GM18508 (cell line): ENCODE results near the gene ZDHHC18.
A peak's percentile ranks its signal among the peaks of the same experiment; 100 is the strongest.
"Not testable (repeated sequence)": the region's sequence is repeated elsewhere in the genome, so short reads cannot be mapped to it uniquely, and the experiment has no call there.

ENCODE experiments used
- ATAC-seq: cut with Tn5 transposase; IDR thresholded peaks from one replicate; pipeline ENCODE4 v1.9.1; 2021; ENCODE audit warnings: moderate number of reproducible peaks; ENCODE audit not compliant: insufficient read depth, unreplicated experiment

Gene ZDHHC18

DNA sequence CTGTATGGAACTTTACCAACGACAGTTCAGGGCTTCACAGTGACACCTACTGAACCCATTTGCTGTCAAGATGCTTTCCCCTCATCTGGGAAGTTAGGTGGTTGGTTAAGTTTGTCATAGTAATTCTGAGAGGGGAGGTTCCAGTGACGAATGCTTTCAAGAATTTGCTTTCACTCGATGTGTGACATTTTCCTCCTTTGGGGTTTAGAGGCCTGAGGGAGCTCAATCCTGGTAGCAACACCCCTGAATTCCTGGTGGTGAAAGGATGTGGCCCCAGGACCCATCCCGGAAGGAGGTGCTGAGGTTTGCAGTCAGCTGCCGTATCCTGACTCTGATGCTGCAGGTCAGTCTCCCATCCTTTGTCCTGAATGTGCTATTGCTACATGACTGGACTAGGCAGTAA, 35.9 kb upstream of the ZDHHC18 start:
- ATAC-seq, result no peak

DNA sequence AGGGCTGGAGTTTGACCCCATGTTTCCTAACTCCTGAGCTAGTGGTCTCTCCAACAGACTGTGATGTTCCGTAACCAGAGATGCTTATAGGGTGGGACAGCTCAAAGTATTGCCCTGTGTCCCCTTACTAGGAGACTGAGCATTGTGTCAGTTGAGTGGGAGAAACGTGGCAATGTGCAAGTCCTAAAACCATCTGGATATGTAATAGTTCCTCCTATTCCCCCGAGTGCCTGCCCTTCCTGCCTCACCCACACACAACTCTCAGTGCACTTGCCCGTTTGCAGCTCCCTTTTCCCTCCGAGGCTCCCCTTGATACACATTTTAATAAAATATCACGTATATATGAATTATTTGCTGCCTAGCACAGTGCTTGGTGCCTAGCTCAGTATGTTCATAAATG, 35.3 kb upstream of the ZDHHC18 start:
- no peak for ATAC-seq

DNA sequence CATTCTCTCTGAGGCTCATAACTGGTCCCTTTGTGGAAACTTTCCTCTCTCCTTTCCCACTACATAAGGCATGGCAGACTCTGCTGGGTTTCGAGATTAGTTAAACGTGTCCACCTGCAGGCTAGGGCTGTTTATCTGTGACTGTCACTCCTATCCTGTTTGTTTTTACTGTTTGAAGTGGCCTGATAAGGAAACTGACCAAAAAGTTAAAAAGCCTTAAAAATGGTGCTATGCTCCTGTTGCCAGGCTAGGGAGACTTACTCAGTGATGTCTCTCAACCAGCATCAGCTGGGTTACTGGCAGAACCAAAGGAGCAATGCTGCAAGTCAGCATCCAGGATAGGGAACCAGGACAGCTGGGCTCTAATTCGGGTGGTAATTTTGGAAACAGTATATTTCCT, 34.9 kb upstream of the ZDHHC18 start:
- ATAC-seq, result no peak

DNA sequence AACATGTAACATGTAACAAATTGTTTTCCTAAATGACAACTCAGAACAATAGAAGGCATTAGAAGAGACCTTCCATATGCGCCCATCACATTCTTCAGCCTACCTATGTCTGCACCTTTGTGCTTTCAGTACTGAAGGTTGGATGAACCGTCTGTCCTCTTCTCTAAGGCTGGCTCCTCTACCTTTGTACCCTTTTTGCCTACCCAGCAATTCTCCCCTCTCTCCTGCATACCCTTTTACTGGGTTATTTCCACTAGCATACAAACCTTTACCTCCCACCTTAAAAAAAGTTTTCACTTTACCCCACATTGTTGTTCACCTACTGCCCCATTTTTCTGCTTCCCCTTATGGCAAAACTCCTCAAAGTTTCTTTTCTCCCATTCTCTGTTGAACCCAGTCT, 33.6 kb upstream of the ZDHHC18 start:
- no peak for ATAC-seq

DNA sequence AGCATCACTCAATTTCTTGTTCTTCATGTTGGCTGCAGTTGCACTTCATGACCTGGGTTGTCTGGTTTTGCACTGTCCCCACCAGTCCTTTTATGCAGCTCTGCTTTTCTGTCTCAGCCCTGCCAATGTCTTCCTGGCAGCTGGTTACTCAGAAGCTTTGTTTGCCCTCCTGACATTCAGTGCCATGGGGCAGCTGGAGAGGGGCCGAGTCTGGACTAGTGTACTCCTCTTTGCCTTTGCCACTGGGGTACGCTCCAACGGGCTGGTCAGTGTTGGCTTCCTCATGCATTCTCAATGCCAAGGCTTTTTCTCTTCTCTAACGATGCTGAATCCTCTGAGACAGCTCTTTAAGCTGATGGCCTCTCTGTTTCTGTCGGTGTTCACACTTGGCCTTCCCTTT, 32.1 kb upstream of the ZDHHC18 start:
- ATAC-seq, result no peak

DNA sequence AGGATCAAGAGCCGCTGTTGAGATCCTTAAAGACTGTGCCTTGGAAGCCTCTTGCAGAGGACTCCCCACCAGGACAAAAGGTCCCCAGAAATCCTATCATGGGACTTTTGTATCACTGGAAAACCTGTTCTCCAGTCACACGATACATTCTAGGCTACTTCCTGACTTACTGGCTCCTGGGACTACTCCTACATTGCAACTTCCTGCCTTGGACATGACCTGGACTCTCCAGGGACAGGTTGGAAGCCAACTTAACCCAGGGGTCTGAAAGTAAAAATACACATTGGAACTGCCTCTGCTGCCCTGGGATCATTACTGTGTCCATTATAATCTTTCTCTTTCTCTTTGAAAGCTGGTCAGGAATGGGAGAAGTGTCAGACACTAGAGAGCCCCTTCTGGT, 28.9 kb upstream of the ZDHHC18 start:
- no peak for ATAC-seq

DNA sequence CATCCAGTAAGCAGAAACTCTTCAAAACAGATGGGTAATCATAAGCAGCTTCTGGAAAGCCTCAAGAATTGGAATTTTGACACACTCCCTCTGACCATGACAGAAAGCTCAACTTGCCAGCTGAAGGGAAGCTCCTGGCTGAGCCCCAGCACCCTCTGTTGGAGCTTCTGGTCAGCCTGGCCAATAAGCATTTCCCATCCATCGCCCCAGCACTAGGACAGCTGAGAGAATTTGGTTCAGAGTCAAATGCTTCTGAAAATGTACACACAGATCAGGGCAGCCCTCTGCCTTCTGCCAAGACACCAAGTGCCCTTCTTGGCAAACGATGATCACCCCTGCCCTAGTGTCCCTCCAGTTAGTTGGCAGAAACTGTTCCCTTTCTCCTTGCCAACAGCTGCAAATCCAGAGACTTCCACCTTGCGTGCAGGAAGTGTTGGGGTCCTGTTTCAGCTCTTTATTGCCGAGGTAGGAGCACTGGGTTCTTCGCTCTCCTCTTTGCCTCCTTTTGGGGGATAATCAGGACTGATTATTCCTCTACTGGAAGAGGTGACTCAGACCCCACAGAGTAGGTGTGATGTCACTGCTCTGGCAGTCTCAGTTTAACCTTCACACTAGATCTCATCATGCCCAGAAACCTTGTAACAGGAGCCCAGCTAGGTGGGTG, 26.9 kb upstream of the ZDHHC18 start:
- no peak for ATAC-seq

DNA sequence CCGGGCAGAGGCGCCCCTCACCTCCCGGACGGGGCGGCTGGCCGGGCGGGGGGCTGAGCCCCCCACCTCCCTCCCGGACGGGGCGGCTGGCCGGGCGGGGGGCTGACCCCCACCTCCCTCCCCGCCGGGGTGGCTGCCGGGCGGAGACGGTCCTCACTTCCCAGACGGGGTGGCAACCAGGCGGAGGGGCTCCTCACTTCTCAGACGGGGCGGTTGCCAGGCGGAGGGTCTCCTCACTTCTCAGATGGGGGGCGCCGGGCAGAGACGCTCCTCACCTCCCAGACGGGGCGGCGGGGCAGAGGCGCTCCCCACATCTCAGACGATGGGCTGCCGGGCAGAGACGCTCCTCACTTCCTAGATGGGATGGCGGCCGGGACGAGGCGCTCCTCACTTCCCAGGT, 22.6 kb upstream of the ZDHHC18 start:
- not testable (repeated sequence) for ATAC-seq

DNA sequence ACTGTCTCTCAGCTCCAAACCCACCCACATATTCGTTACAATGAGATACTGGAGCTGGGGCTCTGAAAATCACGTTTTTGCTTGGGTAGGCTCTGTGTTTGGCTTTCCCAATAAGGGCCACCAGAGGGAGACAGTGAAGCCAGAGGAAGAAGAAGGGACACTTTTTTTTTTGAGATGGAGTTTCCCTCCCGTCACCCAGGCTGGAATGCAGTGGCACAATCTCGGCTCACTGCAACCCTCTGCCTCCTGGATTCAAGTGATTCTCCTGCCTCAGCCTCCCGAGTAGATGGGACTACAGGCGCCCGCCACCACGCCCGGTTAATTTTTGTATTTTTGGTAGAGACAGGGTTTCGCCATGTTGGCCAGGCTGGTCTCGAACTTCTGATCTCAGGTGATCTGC, 16.4 kb upstream of the ZDHHC18 start:
- ATAC-seq, result not testable (repeated sequence)

DNA sequence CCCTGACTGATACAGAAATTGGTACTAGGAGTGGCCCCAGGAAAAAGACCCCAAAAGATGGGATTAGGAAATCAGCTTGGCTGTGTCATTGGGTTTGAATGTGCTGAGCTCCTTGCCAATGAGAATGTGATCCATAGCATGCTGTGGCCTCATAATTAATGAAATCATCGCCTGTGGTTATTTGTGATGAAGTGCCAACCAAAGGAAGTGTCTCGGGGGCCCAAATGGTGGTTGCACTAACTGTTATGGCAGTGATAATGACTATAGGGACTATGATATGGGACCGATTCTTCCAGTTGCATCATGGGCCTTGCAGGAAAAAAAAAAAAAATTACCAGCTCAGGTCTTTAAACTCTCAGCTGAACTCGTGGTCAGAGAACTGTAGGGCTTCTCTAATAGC, 15.4 kb upstream of the ZDHHC18 start:
- ATAC-seq, result no peak

DNA sequence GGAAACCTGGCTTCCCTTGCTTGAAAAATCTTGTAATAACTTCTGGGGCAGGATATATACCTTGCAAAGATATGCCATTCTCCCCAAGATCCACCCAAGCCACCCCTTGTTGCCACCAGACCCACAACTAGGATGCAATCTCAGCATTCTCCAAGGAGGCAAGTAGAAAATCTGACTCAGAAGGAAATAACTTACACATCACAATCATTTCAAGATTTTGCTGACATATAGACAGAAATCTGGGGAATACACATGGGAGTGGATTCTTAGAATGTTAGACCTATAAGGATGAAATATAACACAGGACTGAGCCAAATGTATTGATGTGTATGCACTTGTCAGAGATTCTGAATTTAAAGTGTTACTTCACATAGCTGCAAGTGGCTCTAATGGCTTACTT, 14.8 kb upstream of the ZDHHC18 start:
- ATAC-seq, result no peak

DNA sequence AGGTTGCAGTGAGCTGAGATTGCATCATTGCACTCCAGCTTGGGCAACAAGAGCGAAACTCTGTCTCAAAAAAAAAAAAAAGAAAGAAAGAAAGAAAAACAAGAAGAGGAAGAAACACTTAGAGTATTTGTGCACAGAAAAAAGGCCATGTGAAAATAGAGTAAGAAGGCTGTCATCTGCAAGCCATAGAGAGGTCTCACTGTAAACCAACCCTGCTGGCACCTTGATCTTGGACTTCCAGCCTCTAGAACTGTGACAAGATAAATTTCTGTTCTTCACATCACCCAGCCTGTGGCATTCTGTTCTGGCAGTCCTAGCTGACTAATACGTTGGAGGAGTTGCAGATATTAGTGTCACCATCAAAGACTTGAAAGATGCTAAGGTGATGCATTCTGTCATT, 12.1 kb upstream of the ZDHHC18 start:
- ATAC-seq, result no peak

DNA sequence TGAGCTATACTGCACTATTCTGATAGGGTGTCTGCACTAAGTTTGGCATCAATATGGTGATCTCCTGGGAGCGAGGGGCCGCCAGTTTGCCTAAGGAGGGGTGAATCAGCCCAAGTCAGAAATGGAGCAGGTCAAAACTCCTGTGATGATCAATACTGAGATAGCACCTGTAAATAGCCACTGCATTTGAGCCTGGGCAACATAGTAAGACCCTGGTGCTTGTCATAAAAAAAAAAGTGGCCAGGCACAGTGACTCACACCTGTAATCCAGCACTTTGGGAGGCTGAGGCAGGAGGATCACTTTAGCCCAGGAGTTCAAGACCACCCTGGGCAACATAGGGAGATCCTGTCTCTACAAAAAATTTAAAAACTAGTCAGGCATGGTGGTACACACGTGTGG, 11.6 kb upstream of the ZDHHC18 start:
- ATAC-seq, result no peak

DNA sequence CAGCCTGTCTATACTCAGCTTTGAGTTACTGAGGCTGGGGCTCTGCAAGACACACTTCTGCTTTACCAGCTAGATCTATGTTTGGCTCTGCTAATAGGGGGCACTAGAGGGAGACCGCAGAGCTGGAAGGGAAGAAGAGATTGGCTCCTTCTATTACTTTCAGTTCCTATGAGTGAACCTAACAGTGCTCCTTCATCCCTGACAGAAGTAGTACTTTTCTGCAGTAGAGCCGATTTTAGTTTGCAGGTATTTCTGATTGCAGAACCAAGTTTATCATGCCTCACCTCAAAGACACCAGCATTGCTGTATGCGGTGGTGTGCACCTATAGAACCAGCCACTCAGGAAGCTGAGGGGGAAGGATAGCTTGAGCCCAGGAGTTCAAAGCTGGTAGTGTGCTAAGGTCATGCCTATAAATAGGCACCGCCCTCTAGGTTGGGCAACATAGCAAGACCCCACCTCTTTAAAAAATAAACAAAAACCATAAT, 5.7 kb upstream of the ZDHHC18 start:
- ATAC-seq, result peak; percentile 63

DNA sequence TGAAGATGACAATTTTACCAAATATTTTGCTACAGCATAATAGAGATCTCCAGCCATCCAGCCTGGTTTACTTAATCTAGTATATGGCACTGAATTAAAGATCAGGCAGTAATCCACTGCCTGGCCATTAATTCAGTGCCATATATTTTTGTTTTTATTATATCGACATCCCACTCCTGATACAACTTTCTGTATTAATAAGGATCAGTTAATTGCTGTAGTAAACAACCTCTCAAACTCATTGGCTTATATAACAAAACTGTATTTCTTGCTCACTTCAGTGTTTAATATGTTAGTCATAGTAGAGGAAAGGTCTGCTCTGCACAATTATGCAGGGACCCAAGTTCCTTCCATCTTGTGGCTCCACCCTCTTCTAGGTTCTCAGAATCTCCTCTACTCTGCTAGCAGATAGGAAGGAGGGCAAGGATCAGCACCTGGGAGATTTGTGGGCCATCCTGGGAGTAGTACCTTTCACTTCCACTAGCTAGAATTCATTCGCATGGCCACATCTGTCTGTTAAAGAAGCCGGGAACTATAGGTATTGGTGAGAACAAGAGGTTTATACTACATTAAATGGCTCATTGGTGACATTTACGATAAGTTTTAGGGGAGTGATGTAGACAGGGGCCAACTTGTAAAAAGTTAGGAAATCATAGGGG, 3.6 kb upstream of the ZDHHC18 start:
- no peak for ATAC-seq

DNA sequence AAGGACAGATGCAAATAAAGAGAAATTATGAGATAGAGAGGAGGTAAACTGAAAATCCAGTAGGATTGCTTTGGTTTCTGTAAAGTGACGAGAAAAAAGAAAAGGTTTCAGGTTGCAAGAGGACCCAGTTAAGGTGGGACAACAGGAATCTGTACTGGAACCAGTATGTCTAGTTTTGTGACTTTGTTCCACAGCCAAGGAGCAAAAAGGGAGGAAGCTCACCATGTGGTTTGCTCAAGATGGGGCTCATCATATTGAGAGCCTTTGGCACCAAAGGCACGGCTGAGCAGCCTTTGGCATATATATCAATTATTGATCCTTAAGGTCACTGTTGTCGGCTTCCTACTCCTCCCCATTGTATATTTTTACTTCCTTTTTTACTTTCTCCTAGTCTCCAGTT, 1.8 kb upstream of the ZDHHC18 start:
- no peak for ATAC-seq

DNA sequence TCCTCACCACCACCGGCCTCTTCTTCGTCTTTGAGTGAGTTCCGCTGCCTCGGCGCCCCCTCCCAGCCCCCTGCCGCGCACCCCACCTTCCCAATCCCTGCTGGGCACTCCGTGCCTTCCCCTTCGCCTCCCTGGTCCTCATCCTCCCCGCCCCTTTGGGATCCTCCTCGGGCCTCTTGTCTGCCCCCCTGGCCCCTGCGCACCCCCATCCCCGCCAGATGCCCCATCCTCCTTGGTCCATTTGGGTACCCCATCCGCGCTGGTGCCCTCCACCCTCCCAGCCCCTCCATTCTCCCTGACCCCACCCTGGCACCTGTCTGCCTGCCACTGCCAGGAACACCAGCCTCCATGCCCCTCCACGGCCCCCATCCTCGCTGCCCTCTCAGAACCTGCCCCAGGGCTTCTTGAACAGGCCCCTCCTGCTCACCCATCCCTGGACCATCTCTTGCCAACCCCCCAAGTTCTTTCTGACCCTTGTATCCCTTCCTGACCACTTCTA, 667 bp downstream of the ZDHHC18 start:
- ATAC-seq, result no peak

DNA sequence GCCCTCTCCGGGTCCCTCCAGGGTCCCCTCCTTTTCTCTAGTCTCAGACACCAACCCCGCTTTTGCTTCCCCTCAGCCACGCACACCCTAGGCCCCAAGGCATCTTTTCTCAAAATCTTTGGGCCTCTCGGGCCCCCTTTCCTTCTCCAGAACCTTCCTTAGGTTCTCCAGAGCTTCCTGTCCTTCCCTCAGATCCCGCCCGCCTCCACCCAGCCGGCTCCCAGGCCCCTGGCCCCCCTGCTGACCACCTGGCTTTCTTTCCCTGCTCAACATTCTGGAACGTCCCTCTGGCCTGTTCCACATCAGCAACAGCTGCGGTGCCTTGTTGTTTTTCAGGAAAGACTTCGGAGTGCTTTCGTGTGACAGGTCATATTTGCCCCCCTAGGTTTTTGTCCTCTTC, 1.2 kb downstream of the ZDHHC18 start:
- ATAC-seq, result no peak

DNA sequence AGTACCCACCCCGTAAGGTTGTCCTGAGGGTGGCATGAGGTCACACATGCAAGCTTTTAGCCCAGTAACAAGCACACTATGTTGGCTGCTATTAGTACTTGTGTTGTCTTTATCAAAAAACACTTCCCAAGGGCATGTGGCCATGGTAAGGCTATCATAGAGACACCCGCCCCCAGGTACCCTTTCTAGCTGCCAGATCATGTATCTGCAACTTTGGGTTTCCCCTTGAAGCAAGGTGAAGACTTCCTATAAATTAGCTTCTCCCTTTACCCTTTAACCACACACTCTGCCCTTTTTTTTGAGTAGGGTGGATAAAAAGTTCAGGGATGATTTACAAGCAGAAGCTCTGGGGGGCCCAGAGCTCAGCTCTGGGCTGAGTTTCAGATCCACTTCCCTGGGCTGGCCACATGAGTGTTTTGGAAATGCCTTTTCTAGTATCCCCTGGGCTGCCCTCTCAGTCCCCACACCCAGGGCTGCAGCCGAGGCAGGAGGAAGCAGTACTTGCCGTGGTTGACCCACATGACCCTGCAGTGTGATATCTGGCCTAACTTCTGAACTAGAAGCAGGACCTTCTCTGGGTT, 2.0 kb downstream of the ZDHHC18 start:
- no peak for ATAC-seq

DNA sequence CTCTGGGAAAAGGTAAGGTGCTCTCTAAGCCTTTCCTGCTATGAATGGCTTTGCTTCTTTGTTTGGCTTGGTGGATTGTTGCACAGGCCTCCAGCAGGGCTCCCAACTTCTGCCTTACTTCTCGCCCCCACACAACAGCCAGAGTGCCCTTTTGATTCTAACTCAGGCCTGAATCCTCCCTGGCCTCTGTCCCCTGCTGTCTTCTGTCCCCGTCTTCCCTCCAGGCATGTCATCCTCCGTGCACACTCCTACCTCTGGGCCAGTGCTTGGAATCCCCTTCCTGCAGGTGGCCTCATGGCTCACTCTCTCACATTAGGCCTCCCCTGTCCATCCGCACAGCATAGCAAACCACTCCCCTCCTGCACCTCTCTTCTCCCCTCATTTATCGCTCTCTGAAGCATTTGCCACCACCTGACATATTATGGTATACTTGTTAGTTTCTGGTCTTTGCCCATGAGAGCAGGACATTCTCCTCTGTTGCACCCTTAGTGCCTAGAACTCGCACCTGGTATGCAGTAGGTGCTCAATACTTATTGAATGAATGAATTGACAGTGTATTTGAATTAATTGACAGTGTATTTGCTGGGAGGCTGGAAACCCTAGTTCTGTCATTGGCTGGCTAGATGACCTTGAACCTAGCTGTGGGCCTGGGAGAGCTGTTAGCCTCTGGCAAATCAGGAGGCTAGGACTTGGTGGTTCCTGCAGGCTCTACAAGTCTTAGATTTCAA, 2.9 kb downstream of the ZDHHC18 start:
- ATAC-seq, result no peak

DNA sequence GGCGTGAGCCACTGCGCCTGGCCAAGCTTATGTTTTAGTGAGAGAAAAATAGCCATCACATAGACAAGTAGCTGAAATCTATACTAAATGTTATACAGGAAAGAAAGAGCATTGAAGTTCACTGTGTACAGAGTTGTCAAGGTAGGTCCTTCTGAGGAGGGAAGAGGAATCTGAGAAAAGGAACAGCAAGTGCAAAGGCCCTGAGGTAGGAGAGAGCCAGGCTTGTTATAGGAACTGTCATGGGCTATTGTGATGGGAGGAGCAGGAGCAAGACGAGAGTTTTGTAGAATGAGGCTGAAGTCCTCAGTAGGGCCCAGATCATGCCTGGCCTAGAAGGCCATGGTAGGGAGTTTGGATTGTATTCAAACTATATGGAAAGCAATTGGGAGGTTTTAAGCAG, 4.6 kb downstream of the ZDHHC18 start:
- ATAC-seq, result no peak
